Esophagus (tissue), 2 donors: ENCODE measurements around the gene TPPP. TPM values are rescaled to one million over a fixed set of nuclear protein-coding genes. Genes with fewer than 3 reads are reported as not detected.

Source experiments
- H3K27ac ChIP-seq, 2 donors: one replicate each; pipeline ENCODE4 v1.5.1; 2013; ENCODE audit warnings: low read depth in 2 of 2, mild to moderate bottlenecking in 2 of 2, inconsistent platforms in 1 of 2, low read length in 1 of 2, moderate library complexity in 1 of 2
- H3K27me3 ChIP-seq, 2 donors: one replicate each; pipeline ENCODE4 v1.6.1; 2013; ENCODE audit warnings: low read length in 2 of 2, control low read depth in 1 of 2, mild to moderate bottlenecking in 1 of 2; ENCODE audit not compliant: insufficient read depth in 2 of 2, control insufficient read depth in 1 of 2
- H3K36me3 ChIP-seq, 2 donors: one replicate each; pipeline ENCODE4 v1.6.1; 2013; ENCODE audit warnings: low read length in 1 of 2; ENCODE audit not compliant: control insufficient read depth in 2 of 2, insufficient read depth in 2 of 2
- H3K4me1 ChIP-seq, 2 donors: one replicate each; pipeline ENCODE4 v1.6.1; 2013; ENCODE audit warnings: low read length in 1 of 2; ENCODE audit not compliant: control insufficient read depth in 2 of 2, insufficient read depth in 2 of 2
- H3K4me3 ChIP-seq, 2 donors: one replicate each; pipeline ENCODE4 v1.5.1; 2013; ENCODE audit warnings: low read length in 2 of 2, mild to moderate bottlenecking in 2 of 2, low read depth in 1 of 2, moderate library complexity in 1 of 2
- H3K9me3 ChIP-seq, 2 donors: one replicate each; pipeline ENCODE4 v1.6.1; 2013; ENCODE audit warnings: mild to moderate bottlenecking in 2 of 2, low read depth in 1 of 2, low read length in 1 of 2, moderate library complexity in 1 of 2; ENCODE audit not compliant: control insufficient read depth in 2 of 2, insufficient read depth in 1 of 2
- WGBS, 2 donors: extraction: QIAGEN DNeasy Blood & Tissue Kit; methylation state at CpG; one replicate each; pipeline ENCODE4 v1.1.7; 2013; 5-methylcytosine and 5-hydroxymethylcytosine counted together
- polyA plus RNA-seq, 2 donors: library from polyadenylated mRNA; stranded (reverse); fragments of 200-250 nt; gene quantifications; one replicate each; pipeline ENCODE4 v1.2.3, GENCODE V29; 2013
- donor health status: healthy with polysubstance abuse.
- donor health status: Bipolar disorder and iron deficiency.

TPPP gene
- polyA plus RNA-seq, 2 donors: 1.7 to 2.7 TPM

DNA sequence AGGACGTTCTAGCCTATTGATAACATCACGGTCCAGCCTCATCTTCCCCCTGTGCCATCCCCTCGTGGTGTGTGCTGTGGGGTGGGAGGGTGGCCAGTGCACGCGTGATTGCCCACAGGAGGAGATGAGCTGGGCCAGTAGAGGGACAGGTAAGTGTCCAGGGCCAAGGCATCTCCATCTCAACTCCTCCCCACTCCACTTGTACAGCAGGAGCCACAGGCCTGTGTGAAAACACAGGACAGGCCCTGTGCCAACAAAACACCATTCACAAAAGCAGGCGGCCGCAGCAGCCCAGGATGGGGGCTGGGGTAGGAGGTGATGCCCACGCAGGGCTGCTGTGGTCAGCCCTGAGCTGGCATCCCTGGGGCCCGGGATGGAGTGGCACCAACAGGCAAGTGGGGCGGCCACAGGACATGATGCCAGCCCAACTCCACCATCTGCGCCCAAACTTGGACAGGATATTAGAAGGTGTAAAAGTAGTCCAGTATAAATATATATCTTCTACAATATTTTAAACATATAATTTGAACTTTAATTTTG, 32.6 kb downstream of the TPPP start:
- Histone ChIP-seq H3K27me3 (no peaks in the 10 kb centered on the region), H3K4me3 (no peak overlapping the region), H3K36me3 (peaks cover 0 to 17% of the 10 kb centered on the region in 2 donors), H3K27ac (no peak overlapping the region), H3K9me3 (peaks cover 0 to 2% of the 10 kb centered on the region in 2 donors), H3K4me1 (peaks cover 0 to 15% of the 10 kb centered on the region in 2 donors)
- 97 to 98% methylated on average over 11 of the region's 11 CpGs for WGBS, 2 donors

DNA sequence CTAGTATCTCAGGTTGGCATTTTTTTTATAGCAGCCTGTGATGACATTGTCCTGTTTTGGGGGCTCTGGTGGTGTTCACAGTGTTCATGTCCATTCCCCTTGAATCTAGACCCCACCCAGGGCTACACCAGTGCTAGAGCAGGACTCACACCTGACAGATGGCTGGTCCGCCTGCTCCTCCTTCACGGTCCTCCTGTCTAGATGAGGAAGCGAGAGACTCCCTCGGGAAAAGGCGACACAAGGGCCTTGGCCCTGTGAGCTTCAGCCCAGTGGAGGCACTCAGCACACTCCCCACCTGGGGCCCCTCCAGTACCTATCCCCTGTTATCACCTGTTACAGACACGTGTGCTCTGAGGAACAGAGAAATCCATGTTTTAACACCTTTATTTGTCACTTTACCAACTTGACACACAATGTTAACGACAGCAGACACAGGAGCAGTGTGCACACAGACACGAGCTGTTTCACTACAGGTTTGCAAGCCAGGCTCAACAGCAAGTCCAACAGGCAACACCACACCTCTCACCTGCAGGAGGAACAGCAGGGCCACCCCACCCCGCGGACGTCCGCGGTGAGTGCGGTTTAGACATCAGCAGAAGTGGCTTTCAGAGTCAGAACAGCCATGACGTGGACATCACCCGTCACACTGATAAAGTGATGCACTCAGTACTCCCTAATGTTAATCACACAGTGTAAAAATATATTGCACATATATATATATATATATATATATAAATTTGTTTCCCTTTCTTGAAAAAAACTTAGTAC, 33.5 kb downstream of the TPPP start:
- H3K9me3 ChIP-seq: peaks cover 0 to 2% of the 10 kb centered on the region in 2 donors
- 95 to 97% methylated on average over 16 of the region's 16 CpGs for WGBS, 2 donors

DNA sequence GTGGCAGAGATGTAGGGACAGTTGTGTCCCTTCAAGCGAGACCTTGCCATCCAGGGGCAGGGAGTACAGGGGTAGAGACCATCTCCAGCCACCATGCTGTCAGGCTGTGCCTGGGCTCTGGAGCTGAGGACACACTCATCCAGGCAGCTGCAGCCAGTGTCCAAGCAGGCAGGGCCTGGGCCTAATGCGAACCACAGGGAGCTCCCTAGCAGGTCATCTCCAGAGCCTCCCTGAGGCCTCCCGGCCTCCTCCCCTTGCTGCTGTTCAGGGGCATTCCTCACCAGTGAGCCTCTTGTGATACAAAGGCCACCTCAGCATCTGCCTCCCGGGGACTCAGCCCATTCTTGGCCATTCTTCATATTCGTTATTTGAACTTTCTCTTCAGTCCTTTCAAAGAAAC, 35.0 kb downstream of the TPPP start:
- H3K4me1 ChIP-seq: peaks cover 0 to 3% of the 10 kb centered on the region in 2 donors
- WGBS, 2 donors: 97% methylated on average over 5 of the region's 5 CpGs
- H3K9me3 ChIP-seq: peaks cover 0 to 6% of the 10 kb centered on the region in 2 donors
- no peaks in the 10 kb centered on the region for H3K27me3 ChIP-seq
- H3K4me3 ChIP-seq: no peak overlapping the region
- H3K36me3 ChIP-seq: peaks cover 0 to 13% of the 10 kb centered on the region in 2 donors
- H3K27ac ChIP-seq: no peak overlapping the region

More for the DNA sequence above, 33.5 kb downstream of the TPPP start:
- Histone ChIP-seq H3K27ac (no peak overlapping the region), H3K36me3 (peaks cover 0 to 12% of the 10 kb centered on the region in 2 donors), H3K4me3 (no peak overlapping the region), H3K27me3 (no peaks in the 10 kb centered on the region), H3K4me1 (peaks cover 0 to 14% of the 10 kb centered on the region in 2 donors)

DNA sequence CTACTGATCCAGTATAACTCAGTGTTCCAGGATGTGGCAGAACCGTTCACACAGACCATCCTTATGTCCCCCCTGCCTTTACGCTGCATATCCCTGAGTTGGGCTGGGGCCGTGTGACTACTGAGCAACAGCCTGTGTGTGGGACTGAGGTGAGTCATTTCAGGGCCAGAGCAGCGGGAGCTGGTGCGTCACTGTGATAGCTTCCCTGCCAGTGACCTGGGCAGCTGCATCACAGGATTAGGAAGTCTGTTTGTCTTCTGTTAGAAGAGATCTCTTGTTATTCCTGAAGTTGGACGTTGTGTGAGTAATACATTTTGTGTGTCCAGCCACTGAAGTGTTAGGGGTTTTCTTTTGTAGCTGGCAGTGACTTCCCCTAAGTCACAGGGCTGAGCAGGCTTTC, 35.6 kb downstream of the TPPP start:
- Histone ChIP-seq H3K4me3 (no peak overlapping the region), H3K36me3 (peaks cover 0 to 18% of the 10 kb centered on the region in 2 donors), H3K9me3 (peaks cover 0 to 6% of the 10 kb centered on the region in 2 donors), H3K27ac (no peak overlapping the region), H3K4me1 (peaks cover 0 to 3% of the 10 kb centered on the region in 2 donors), H3K27me3 (no peaks in the 10 kb centered on the region)
- WGBS, 2 donors: 88% methylated on average over 6 of the region's 6 CpGs

DNA sequence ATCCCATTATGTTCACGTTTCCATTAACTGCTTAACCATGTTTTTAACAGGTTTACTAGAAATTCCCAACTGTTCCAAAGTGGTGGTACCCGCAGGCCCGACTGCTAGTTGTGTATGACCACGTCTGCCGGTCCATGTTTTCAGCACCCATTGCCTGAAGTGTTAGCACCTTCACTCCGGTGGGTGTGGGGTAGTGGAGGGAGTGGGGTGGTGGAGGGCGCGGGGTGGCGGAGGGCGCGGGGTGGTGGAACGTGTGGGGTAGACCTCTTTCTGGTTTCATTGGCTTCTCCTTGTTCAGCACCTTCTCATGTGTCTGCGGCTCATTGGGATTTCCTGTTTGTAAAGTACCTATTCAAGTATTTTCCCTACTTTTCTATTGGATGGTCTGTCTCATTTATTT, 37.7 kb downstream of the TPPP start:
- no peak overlapping the region for H3K27ac ChIP-seq
- H3K36me3 ChIP-seq: peaks cover 0 to 24% of the 10 kb centered on the region in 2 donors
- 93 to 96% methylated on average over 13 of the region's 13 CpGs for WGBS, 2 donors
- H3K4me1 ChIP-seq: peaks cover 0 to 6% of the 10 kb centered on the region in 2 donors
- H3K27me3 ChIP-seq: no peaks in the 10 kb centered on the region
- H3K4me3 ChIP-seq: no peak overlapping the region
- peaks cover 0 to 4% of the 10 kb centered on the region in 2 donors for H3K9me3 ChIP-seq

DNA sequence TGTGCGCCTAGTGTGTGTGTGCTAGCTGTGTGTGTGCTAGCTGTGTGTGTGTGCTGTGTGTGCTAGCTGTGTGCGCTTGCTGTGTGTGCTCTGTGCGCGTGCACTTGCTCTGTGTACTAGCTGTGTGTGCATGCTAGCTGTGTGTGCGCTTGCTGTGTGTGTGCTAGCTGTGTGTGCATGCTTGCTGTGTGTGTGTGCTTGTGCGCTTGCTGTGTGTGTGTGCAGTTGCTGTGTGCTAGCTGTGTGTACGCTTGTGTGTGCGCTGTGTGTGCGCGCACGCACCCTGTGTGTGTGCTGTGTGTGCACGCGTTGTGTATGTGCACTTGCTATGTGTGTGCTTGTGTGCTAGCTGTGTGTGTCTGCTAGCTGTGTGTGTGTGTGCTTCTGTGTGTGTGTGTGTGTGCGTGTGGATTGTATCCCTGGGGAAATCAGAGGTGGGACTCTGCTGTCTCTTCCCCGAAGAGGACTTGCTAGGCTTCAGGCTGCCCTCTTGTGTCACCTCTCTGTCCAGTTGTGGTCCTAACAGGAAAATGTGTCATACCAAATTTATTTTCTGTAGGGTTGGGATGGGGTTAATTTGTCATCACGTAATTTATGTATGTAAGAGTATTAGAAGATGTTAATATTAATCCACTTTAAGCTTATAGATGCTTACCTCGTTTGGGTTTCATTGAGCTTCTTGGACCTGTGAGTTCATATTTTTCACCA, 38.9 kb downstream of the TPPP start:
- Histone ChIP-seq H3K9me3 (peaks cover 0 to 9% of the 10 kb centered on the region in 2 donors), H3K27me3 (no peaks in the 10 kb centered on the region), H3K4me1 (peaks cover 0 to 6% of the 10 kb centered on the region in 2 donors), H3K27ac (no peak overlapping the region), H3K36me3 (peaks cover 0 to 21% of the 10 kb centered on the region in 2 donors), H3K4me3 (no peak overlapping the region)
- WGBS, 2 donors: 86 to 90% methylated on average over 17 of the region's 17 CpGs

DNA sequence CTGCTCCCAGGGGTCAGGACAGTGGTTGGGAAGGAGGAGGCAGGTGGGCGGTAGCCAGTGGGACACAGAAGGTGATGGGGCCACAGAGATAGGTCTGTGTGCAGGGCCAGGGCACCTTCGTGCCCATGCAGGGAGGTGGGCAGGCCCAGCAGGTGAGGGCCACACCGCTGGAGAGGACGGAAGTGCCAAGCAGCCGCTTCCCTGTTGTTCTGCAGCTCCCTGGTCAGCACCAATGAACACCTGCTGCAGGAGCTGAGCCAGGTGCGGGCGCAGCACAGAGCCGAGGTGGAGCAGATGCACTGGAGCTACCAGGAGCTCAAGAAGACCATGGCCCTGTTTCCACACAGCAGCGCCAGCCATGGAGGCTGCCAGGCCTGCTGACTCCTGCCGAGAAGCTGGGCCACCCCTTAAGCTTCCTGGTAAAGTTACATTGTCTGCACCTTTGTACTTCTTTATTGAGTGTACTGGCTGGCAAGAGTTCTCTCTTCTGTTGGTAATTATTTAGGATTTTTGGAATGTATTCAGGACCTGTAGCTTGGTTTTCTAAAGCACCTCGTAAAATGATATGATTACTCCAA, 40.3 kb downstream of the TPPP start:
- H3K9me3 ChIP-seq: peaks cover under 1 to 18% of the 10 kb centered on the region in 2 donors
- H3K27ac ChIP-seq: no peak overlapping the region
- WGBS, 2 donors: 77 to 83% methylated on average over 11 of the region's 11 CpGs
- H3K36me3 ChIP-seq: peaks cover 0 to 25% of the 10 kb centered on the region in 2 donors
- no peaks in the 10 kb centered on the region for H3K27me3 ChIP-seq
- H3K4me1 ChIP-seq: peaks cover 0 to 6% of the 10 kb centered on the region in 2 donors
- H3K4me3 ChIP-seq: no peak overlapping the region

DNA sequence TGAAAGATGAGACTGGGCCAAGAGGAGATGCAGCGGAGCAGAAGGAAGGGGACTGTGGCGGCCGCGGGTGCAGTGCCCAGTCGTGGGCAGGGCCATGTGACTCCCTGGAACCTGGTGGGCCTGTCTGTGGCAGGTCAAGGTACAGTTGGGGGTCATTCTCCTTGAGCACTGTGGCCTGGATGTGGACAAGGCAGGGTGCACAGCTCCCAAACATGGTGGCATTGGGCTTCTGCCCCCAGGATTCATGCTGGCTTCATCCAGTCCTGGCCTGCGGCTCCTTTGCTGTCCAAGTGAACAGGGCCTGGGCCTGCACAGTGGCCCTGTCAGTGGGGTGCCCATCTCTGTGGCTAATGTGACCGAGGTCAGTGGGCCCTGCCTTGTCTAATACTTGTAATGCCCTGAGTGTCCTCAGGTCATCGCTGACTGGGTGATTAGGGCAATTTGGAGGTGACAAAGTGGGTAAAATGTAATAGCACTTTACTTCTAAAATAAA, 41.1 kb downstream of the TPPP start:
- no peak overlapping the region for H3K27ac ChIP-seq
- H3K36me3 ChIP-seq: peaks cover 0 to 33% of the 10 kb centered on the region in 2 donors
- H3K4me3 ChIP-seq: no peak overlapping the region
- H3K9me3 ChIP-seq: peaks cover 2 to 21% of the 10 kb centered on the region in 2 donors
- 93 to 96% methylated on average over 8 of the region's 8 CpGs for WGBS, 2 donors
- H3K27me3 ChIP-seq: no peaks in the 10 kb centered on the region
- H3K4me1 ChIP-seq: peaks cover 2 to 6% of the 10 kb centered on the region in 2 donors

DNA sequence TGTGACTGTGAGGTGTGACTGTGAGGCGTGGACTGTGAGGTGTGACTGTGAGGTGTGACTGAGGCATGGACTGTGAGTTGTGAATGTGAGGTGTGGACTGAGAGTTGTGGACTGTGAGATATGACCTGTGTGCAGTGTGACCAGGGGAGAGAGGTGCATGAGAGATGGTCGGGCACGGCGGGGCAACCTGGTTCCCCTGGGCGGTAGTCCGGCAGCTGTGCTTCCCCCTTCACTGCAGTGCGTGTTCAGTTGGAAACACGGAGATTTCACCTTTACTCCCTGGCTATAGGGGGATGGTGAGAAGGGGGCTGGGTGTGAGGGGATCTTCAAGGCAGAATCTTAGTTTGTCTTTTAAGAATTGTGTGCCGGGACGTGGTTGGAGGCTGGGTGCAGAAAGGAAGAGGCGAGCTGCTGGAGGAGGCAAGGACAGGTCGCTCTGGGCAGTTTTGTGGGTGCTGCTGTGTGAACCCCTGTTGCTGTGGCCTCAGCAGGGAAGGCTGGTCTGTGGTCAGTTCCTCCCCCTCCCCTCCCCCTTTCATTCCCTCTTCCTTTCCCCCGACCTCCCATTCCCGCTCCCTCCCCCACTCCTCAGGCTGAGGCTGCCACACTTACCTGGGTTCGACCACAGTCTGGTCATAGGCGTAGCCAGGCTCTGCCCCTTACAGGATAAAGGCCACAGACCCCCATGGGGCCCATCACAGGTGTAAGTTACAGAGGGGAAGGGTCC, 41.7 kb downstream of the TPPP start:
- Histone ChIP-seq H3K27ac (peak overlapping the region in 1 of 2 donors; percentile 6), H3K4me1 (peaks cover 2 to 6% of the 10 kb centered on the region in 2 donors), H3K27me3 (no peaks in the 10 kb centered on the region), H3K9me3 (peaks cover 2 to 21% of the 10 kb centered on the region in 2 donors), H3K36me3 (peaks cover 0 to 39% of the 10 kb centered on the region in 2 donors), H3K4me3 (no peak overlapping the region)
- WGBS, 2 donors: 90 to 93% methylated on average over 16 of the region's 16 CpGs
